HEK293 (cell line): ENCODE data around the gene CASP3.
"Not testable (repeated sequence)": the region's sequence is repeated elsewhere in the genome, so short reads cannot be mapped to it uniquely, and the experiment has no call there.

Source experiments
- CTCF ChIA-PET: fragments of 350-600 bp; formaldehyde crosslinking; extraction: SDS; loops from one replicate; lab custom pipeline; 2021; ENCODE audit warnings: antibody characterized with exemption; lab: Yijun Ruan, JAX
- POLR2A ChIA-PET: fragments of 300-600 bp; formaldehyde crosslinking; extraction: SDS; loops from one replicate; lab custom pipeline; 2020; ENCODE audit warnings: antibody characterized with exemption, inconsistent platforms; lab: Yijun Ruan, JAX
- H3K27ac ChIP-seq: fragments of 200-500 bp; sonication (Bioruptor generic); 2 replicates; pipeline ENCODE4 v1.5.1; 2014; ENCODE audit warnings: low read depth, low read length, control low read depth, inconsistent platforms; ENCODE audit errors: extremely low read depth
- H3K36me3 ChIP-seq, 2 experiments: fragments of 200-500 bp in 1 of 2; sonication (Bioruptor generic) in 1 of 2; 1 replicate in 1 of 2; 2 replicates in 1 of 2; pipeline ENCODE4 v1.5.1; 2014 to 2017; ENCODE audit warnings: inconsistent platforms in 2 of 2, low read length in 2 of 2; ENCODE audit not compliant: control insufficient read depth in 2 of 2, insufficient read depth in 1 of 2
- H3K4me1 ChIP-seq: fragments of 200-500 bp; sonication (Bioruptor generic); 2 replicates; pipeline ENCODE4 v1.5.1; 2014; ENCODE audit warnings: mild to moderate bottlenecking, low read length, inconsistent platforms; ENCODE audit not compliant: control insufficient read depth, insufficient read depth
- H3K4me3 ChIP-seq: 2 replicates; pipeline ENCODE4 v1.5.1; 2011; ENCODE audit warnings: low read depth, mild to moderate bottlenecking, control low read depth, low read length, moderate library complexity
- H3K9me3 ChIP-seq: fragments of 200-500 bp; sonication (Bioruptor generic); 2 replicates; pipeline ENCODE4 v1.5.1; 2014; ENCODE audit warnings: low read depth, low read length, inconsistent platforms; ENCODE audit not compliant: control insufficient read depth, insufficient read depth
- ATF2 ChIP-seq: fragments of 450-650 bp; formaldehyde crosslinking; IDR thresholded peaks from 2 replicates; pipeline ENCODE4 v1.5.1; 2016; ENCODE audit warnings: missing biosample characterization, missing genetic modification characterization, low read depth
- IKZF3 ChIP-seq: fragments of 450-650 bp; IDR thresholded peaks from 2 replicates; pipeline ENCODE4 v1.5.0; 2018; ENCODE audit warnings: missing biosample characterization, mild to moderate bottlenecking, missing genetic modification characterization, moderate library complexity
- PATZ1 ChIP-seq: fragments of 450-650 bp; formaldehyde crosslinking; IDR thresholded peaks from 2 replicates; pipeline ENCODE4 v1.5.1; 2016; ENCODE audit warnings: missing biosample characterization, missing genetic modification characterization
- REST ChIP-seq: fragments of 450-650 bp; formaldehyde crosslinking; IDR thresholded peaks from 2 replicates; pipeline ENCODE4 v1.5.1; 2016; ENCODE audit warnings: missing biosample characterization, missing genetic modification characterization
- SP7 ChIP-seq: fragments of 450-650 bp; formaldehyde crosslinking; IDR thresholded peaks from 2 replicates; pipeline ENCODE4 v1.5.1; 2016; ENCODE audit warnings: missing biosample characterization, missing genetic modification characterization
- YY1 ChIP-seq: fragments of 450-650 bp; formaldehyde crosslinking; IDR thresholded peaks from 2 replicates; pipeline ENCODE4 v1.5.1; 2018; ENCODE audit warnings: missing biosample characterization, missing genetic modification characterization
- ZNF10 ChIP-seq: fragments of 450-650 bp; formaldehyde crosslinking; IDR thresholded peaks from 2 replicates; pipeline ENCODE4 v1.5.1; 2017; ENCODE audit warnings: missing biosample characterization, missing genetic modification characterization
- ZNF175 ChIP-seq: fragments of 450-650 bp; formaldehyde crosslinking; IDR thresholded peaks from 2 replicates; pipeline ENCODE4 v1.5.1; 2016; ENCODE audit warnings: missing biosample characterization, missing genetic modification characterization
- ZNF202 ChIP-seq: fragments of 450-650 bp; formaldehyde crosslinking; IDR thresholded peaks from 2 replicates; pipeline ENCODE4 v1.5.1; 2016; ENCODE audit warnings: missing biosample characterization, missing genetic modification characterization, borderline replicate concordance
- ZNF221 ChIP-seq: fragments of 450-650 bp; formaldehyde crosslinking; IDR thresholded peaks from 2 replicates; pipeline ENCODE4 v1.5.1; 2017; ENCODE audit warnings: missing biosample characterization, missing genetic modification characterization, borderline replicate concordance
- ZNF23 ChIP-seq: fragments of 450-650 bp; formaldehyde crosslinking; IDR thresholded peaks from 2 replicates; pipeline ENCODE4 v1.5.1; 2016; ENCODE audit warnings: missing biosample characterization, missing genetic modification characterization, borderline replicate concordance
- ZNF362 ChIP-seq: fragments of 450-650 bp; formaldehyde crosslinking; IDR thresholded peaks from 2 replicates; pipeline ENCODE4 v1.5.1; 2016; ENCODE audit warnings: missing biosample characterization, missing genetic modification characterization
- ZNF404 ChIP-seq: fragments of 450-650 bp; formaldehyde crosslinking; IDR thresholded peaks from 2 replicates; pipeline ENCODE4 v1.5.1; 2017; ENCODE audit warnings: missing biosample characterization, missing genetic modification characterization
- ZNF426 ChIP-seq: fragments of 450-650 bp; formaldehyde crosslinking; IDR thresholded peaks from 2 replicates; pipeline ENCODE4 v1.5.1; 2017; ENCODE audit warnings: missing biosample characterization, missing genetic modification characterization, mild to moderate bottlenecking, inconsistent platforms, moderate library complexity
- ZNF473 ChIP-seq: fragments of 450-650 bp; formaldehyde crosslinking; IDR thresholded peaks from 2 replicates; pipeline ENCODE4 v1.5.1; 2017; ENCODE audit warnings: missing biosample characterization, missing genetic modification characterization
- ZNF510 ChIP-seq: fragments of 450-650 bp; formaldehyde crosslinking; IDR thresholded peaks from 2 replicates; pipeline ENCODE4 v1.5.1; 2018; ENCODE audit warnings: mild to moderate bottlenecking, missing genetic modification characterization, missing biosample characterization; ENCODE audit not compliant: insufficient replicate concordance
- ZNF529 ChIP-seq: fragments of 450-650 bp; formaldehyde crosslinking; IDR thresholded peaks from 2 replicates; pipeline ENCODE4 v1.5.1; 2017; ENCODE audit warnings: missing genetic modification characterization, missing biosample characterization; ENCODE audit not compliant: insufficient replicate concordance
- ZNF555 ChIP-seq: fragments of 450-650 bp; formaldehyde crosslinking; conservative IDR thresholded peaks from 2 replicates; pipeline ENCODE4 v1.5.1; 2017; ENCODE audit warnings: missing biosample characterization, mild to moderate bottlenecking, missing genetic modification characterization, inconsistent platforms
- ZNF558 ChIP-seq: fragments of 450-650 bp; formaldehyde crosslinking; IDR thresholded peaks from 2 replicates; pipeline ENCODE4 v1.5.1; 2016; ENCODE audit warnings: missing biosample characterization, missing genetic modification characterization
- ZNF623 ChIP-seq: fragments of 450-650 bp; formaldehyde crosslinking; IDR thresholded peaks from 2 replicates; pipeline ENCODE4 v1.5.1; 2016; ENCODE audit warnings: missing biosample characterization, missing genetic modification characterization
- ZNF664 ChIP-seq: fragments of 450-650 bp; formaldehyde crosslinking; IDR thresholded peaks from 2 replicates; pipeline ENCODE4 v1.5.1; 2016; ENCODE audit warnings: missing biosample characterization, missing genetic modification characterization

The CASP3 gene

GRCh38 chr4:184662236-184662635 is 13.0 kb upstream of the CASP3 start (continued):
- TF ChIP-seq PATZ1 (tag by site-specific recombination) = no peak
- no peak for TF ChIP-seq ZNF175 (tag by site-specific recombination)
- TF ChIP-seq ZNF10 = no peak
- TF ChIP-seq ZNF362 (tag by site-specific recombination) = no peak
- no peak for TF ChIP-seq IKZF3 (tag by site-specific recombination)
- TF ChIP-seq ZNF221 (tag by site-specific recombination) = no peak
- TF ChIP-seq YY1 (tag by site-specific recombination) = no peak
- TF ChIP-seq, all 188 proteins: peak for 0

- no peaks in the 10 kb centered on the region for H3K4me1 ChIP-seq
- no peak overlapping the region for H3K27ac ChIP-seq
- peaks cover 4 to 53% of the 10 kb centered on the region in 2 experiments for H3K36me3 ChIP-seq
- TF ChIP-seq ZNF664 (no peak), ATF2 (tag by site-specific recombination) (no peak), ZNF473 (no peak), PATZ1 (tag by site-specific recombination) (no peak), SP7 (tag by site-specific recombination) (no peak), ZNF404 (tag by site-specific recombination) (no peak), ZNF23 (tag by site-specific recombination) (no peak)
- TF ChIP-seq, all 188 proteins: peak for 0
- Histone ChIP-seq H3K9me3 (no peaks in the 10 kb centered on the region), H3K4me3 (no peak overlapping the region)
- ChIA-PET CTCF (no interaction called here), POLR2A (no interaction called here)
Observed at GRCh38 chr4:184660978-184661377, 11.7 kb upstream of the CASP3 start.

GRCh38 chr4:184657820-184658219 is 8.6 kb upstream of the CASP3 start:
- H3K9me3 ChIP-seq, H3K4me3 ChIP-seq, POLR2A ChIA-PET, H3K27ac ChIP-seq, H3K4me1 ChIP-seq, CTCF ChIA-PET: not testable (repeated sequence)
- peaks cover 4 to 37% of the 10 kb centered on the region in 2 experiments for H3K36me3 ChIP-seq
- TF ChIP-seq ZNF555 (tag by site-specific recombination) (peak; percentile 67), ZNF623 (tag by site-specific recombination) (peak; percentile 63), ZNF426 (tag by site-specific recombination) (peak; percentile 70), REST (peak; percentile 67), ZNF558 (0 out of 2 replicates have a peak, but pooled peaks have one; percentile 61), ZNF510 (peak; percentile 43), ZNF529 (tag by site-specific recombination) (peak; percentile 29), ZNF202 (peak; percentile 29; the same call in 1 of the 2 replicates)
